Osteoblast (primary cell): ENCODE results near the gene METTL22. TPM values are rescaled to one million over a fixed set of nuclear protein-coding genes. Genes with fewer than 3 reads are reported as not detected.
A peak's percentile ranks its signal among the peaks of the same experiment; 100 is the strongest.

Experiments used
- DNase-seq: peaks from one replicate; pipeline ENCODE4 v3.0.0; 2011; ENCODE audit warnings: low spot score, mixed read lengths; ENCODE audit not compliant: insufficient read length; ENCODE audit errors: missing footprints
- H2AFZ ChIP-seq: 2 replicates; pipeline ENCODE4 v1.6.0; 2011; ENCODE audit warnings: mild to moderate bottlenecking, low read length
- H3K27ac ChIP-seq: 2 replicates; pipeline ENCODE4 v1.5.1; 2011; ENCODE audit warnings: mild to moderate bottlenecking, low read depth, low read length, moderate library complexity
- H3K27me3 ChIP-seq: 2 replicates; pipeline ENCODE4 v1.6.0; 2012; ENCODE audit warnings: mild to moderate bottlenecking, control low read depth, inconsistent platforms, low read length, moderate library complexity; ENCODE audit not compliant: insufficient read depth
- H3K36me3 ChIP-seq: 2 replicates; pipeline ENCODE4 v1.5.1; 2011; ENCODE audit warnings: mild to moderate bottlenecking, low read length, control low read depth, moderate library complexity; ENCODE audit not compliant: insufficient read depth
- H3K4me1 ChIP-seq: 2 replicates; pipeline ENCODE4 v1.5.1; 2011; ENCODE audit warnings: mild to moderate bottlenecking, low read length, control low read depth, moderate library complexity; ENCODE audit not compliant: insufficient read depth
- H3K4me2 ChIP-seq: 2 replicates; pipeline ENCODE4 v1.6.0; 2011; ENCODE audit warnings: mild to moderate bottlenecking, low read length; ENCODE audit not compliant: insufficient read depth
- H3K4me3 ChIP-seq: fragments of 200-600 bp; sonication (generic); 3 replicates; pipeline ENCODE4 v1.5.1; 2012; ENCODE audit warnings: mild to moderate bottlenecking, low read length, inconsistent platforms; ENCODE audit not compliant: insufficient read depth
- H3K79me2 ChIP-seq: 2 replicates; pipeline ENCODE4 v1.6.0; 2012; ENCODE audit warnings: mild to moderate bottlenecking, low read length, control low read depth, inconsistent platforms; ENCODE audit not compliant: insufficient read depth
- H3K9me3 ChIP-seq: 2 replicates; pipeline ENCODE4 v1.5.1; 2011; ENCODE audit warnings: low read depth, low read length, control low read depth
- H4K20me1 ChIP-seq: 2 replicates; pipeline ENCODE4 v1.6.0; 2012; ENCODE audit warnings: mild to moderate bottlenecking, low read length, control low read depth; ENCODE audit not compliant: insufficient read depth
- total RNA-seq: library from RNA; depleted of rRNA; stranded (reverse); fragments of >200 nt; gene quantifications from 2 replicates; pipeline ENCODE4 v1.2.3, GENCODE V29; 2012
- TF ChIP-seq, protein P1 (sequence below): IDR thresholded peaks from 2 replicates; pipeline ENCODE4 v1.5.1; 2011; ENCODE audit warnings: mild to moderate bottlenecking, low read depth, low read length, moderate library complexity; ENCODE audit errors: extremely low read depth

METTL22 gene
- total RNA-seq, 1 donor, result 46.0 TPM

DNA sequence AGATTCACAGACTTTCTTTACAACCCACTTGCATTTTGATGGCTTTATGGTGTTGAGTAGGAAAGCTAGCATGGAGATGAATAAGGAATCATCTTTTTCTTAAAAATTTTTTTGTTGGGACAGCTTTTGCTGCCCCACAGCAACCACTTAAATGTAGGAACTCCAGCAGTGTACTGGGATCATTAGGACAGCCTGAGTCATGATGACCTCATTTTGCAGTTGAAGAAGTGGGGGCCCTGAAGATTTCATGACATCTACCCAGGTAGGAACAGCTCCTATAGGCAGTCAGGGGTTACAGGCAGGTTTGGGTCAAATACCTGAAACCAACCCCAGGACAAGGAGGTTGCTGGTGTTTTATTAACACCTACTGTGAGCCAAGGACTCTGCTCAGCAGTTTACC is 2.1 kb downstream of the METTL22 start:
- Histone ChIP-seq H3K27ac (peak overlapping the region; percentile 53), H3K79me2 (peaks cover 41% of the 10 kb centered on the region), H3K4me3 (no peak overlapping the region), H3K4me1 (peaks cover 23% of the 10 kb centered on the region), H2AFZ (no peak overlapping the region), H4K20me1 (peaks cover 23% of the 10 kb centered on the region), H3K36me3 (peaks cover 23% of the 10 kb centered on the region), H3K4me2 (peak overlapping the region; percentile 3), H3K27me3 (no peaks in the 10 kb centered on the region), H3K9me3 (no peaks in the 10 kb centered on the region)
- TF ChIP-seq, protein P1, sequence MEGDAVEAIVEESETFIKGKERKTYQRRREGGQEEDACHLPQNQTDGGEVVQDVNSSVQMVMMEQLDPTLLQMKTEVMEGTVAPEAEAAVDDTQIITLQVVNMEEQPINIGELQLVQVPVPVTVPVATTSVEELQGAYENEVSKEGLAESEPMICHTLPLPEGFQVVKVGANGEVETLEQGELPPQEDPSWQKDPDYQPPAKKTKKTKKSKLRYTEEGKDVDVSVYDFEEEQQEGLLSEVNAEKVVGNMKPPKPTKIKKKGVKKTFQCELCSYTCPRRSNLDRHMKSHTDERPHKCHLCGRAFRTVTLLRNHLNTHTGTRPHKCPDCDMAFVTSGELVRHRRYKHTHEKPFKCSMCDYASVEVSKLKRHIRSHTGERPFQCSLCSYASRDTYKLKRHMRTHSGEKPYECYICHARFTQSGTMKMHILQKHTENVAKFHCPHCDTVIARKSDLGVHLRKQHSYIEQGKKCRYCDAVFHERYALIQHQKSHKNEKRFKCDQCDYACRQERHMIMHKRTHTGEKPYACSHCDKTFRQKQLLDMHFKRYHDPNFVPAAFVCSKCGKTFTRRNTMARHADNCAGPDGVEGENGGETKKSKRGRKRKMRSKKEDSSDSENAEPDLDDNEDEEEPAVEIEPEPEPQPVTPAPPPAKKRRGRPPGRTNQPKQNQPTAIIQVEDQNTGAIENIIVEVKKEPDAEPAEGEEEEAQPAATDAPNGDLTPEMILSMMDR, result no peak
- no peak for DNase-seq

DNA sequence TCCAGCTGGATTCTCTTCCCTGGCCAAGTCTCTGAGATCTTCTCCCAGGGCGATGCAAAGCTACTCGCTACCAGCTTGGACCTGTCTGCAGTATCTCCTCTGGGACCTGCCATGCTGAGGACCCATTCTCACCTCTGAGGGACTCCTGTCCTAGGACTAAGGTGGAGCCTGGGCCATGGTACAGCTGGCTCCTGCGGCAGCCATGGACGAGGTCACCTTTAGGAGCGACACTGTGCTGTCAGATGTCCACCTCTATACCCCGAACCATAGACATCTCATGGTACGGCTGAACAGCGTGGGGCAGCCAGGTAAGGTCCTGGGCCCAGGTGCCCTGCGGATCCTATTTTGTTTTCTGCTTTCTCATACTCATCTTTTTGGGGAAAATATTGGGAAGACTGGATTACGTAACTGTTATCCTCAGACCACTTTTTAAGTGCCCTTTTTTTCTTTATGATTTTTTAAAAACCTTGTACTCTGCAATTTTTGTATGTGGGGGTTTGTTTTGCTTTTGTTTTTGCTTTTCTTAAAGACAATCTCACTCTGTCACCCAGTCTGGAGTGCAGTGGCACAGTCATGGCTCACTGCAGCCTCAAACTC is 4.1 kb downstream of the METTL22 start:
- H3K4me3 ChIP-seq, result no peak overlapping the region
- H4K20me1 ChIP-seq, result peaks cover 28% of the 10 kb centered on the region
- peaks cover 42% of the 10 kb centered on the region for H3K36me3 ChIP-seq

DNA sequence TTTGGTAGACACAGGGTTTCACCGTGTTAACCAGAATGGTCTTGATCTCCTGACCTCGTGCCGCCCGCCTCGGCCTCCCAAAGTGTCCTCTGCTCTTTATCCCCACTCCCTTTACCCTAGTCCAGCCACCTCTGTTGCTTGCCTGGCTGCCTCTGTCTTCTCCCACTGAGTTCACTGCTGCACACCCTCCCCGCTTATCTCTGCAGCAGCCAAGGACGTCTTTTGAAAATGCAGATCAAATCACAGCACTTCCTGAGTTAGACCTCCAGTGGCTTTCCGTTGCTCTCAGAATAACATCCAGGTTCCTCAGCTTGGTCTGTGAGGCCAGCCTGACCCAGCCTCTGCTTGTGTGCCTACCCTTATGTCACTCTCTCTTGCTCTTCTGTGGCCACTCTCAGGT is 5.4 kb downstream of the METTL22 start:
- no peak for DNase-seq
- TF ChIP-seq, protein P1, result no peak
- H4K20me1 ChIP-seq, result peaks cover 28% of the 10 kb centered on the region

More for the DNA sequence above, 4.1 kb downstream of the METTL22 start:
- no peak overlapping the region for H3K27ac ChIP-seq
- H3K4me1 ChIP-seq, result peaks cover 23% of the 10 kb centered on the region
- DNase-seq, result no peak
- TF ChIP-seq, protein P1, result no peak
- H3K79me2 ChIP-seq, result peaks cover 41% of the 10 kb centered on the region
- H3K4me2 ChIP-seq, result no peak overlapping the region
- no peaks in the 10 kb centered on the region for H3K9me3 ChIP-seq
- no peaks in the 10 kb centered on the region for H3K27me3 ChIP-seq
- no peak overlapping the region for H2AFZ ChIP-seq

DNA sequence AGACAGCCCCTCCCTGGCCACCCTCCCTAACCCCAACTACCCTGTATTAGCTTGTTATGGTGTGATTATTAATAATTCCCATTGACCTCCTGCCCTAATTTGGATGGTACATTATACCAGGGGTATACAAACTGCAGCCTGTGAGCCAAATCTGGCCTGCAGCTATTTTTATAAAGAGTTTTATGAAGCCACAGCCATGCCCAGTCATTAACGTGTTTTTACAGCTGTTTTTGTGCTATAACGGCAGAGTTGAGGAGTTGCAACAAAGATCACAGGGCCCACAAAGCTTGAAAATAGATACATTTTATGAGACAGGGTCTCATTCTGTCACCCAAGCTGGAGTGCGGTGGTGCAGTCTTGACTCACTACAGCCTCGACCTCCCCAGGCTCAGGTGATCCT is 6.0 kb downstream of the METTL22 start:
- Histone ChIP-seq H3K4me2 (no peak overlapping the region), H3K4me1 (peaks cover 15% of the 10 kb centered on the region), H3K36me3 (peaks cover 60% of the 10 kb centered on the region), H3K9me3 (no peaks in the 10 kb centered on the region), H2AFZ (no peak overlapping the region), H3K27me3 (no peaks in the 10 kb centered on the region), H4K20me1 (peaks cover 28% of the 10 kb centered on the region), H3K4me3 (no peak overlapping the region), H3K79me2 (peaks cover 31% of the 10 kb centered on the region), H3K27ac (no peak overlapping the region)
- no peak for DNase-seq
- TF ChIP-seq, protein P1, result no peak

More for the DNA sequence above, 5.4 kb downstream of the METTL22 start:
- H3K4me3 ChIP-seq, result no peak overlapping the region
- H2AFZ ChIP-seq, result no peak overlapping the region
- H3K79me2 ChIP-seq, result peaks cover 36% of the 10 kb centered on the region
- no peak overlapping the region for H3K27ac ChIP-seq
- H3K36me3 ChIP-seq, result peaks cover 54% of the 10 kb centered on the region
- H3K9me3 ChIP-seq, result no peaks in the 10 kb centered on the region
- H3K4me2 ChIP-seq, result no peak overlapping the region
- no peaks in the 10 kb centered on the region for H3K27me3 ChIP-seq
- H3K4me1 ChIP-seq, result peaks cover 20% of the 10 kb centered on the region
